Measurements from ENCODE around the gene EIF5.

The EIF5 gene

DNA sequence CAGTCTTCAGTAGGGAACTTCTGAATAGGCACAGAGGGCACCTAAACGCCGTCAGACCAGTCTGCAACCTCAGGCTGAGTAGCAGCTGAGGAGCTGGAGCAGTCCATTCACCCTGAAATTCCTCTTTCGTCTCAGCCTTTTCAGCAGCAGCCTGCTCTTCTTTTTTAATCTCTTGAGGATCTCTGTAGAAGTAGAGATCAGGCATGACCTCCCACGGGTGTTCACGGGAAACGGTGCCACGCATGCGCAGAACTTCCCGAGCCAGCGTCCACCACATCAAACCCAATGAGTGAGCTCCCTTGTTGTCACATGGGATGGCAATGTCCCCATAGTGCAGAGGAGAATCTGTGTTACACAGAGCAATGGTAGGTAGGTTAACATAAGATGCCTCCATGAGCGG, 40.1 kb downstream of the EIF5 start:
- DNase-seq: no peak

DNA sequence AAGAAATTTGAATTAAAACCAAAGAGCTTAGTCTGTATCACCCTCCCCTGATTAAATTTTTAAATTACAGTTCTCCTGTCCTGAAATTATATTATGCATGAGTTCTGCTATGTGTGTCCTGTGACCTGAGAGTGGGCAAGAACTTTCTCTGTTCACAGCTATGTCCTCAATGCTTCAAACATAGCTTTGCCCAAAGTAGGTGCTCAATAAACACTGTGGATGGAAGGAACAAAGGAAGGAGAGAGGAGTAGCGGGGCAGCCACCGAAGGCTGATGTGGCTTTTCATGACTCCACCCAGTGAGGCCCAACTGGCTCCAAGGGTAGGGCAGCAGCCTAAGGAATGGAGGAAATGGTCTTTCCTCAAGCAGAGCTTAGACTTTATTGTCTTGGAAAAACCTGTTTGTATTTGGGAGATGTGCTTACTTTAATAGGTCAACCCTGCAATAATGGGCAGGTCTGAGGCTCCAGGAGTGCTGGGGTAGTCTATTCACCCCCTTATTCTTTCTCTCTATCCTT, 43.5 kb downstream of the EIF5 start:
- no peak for DNase-seq

DNA sequence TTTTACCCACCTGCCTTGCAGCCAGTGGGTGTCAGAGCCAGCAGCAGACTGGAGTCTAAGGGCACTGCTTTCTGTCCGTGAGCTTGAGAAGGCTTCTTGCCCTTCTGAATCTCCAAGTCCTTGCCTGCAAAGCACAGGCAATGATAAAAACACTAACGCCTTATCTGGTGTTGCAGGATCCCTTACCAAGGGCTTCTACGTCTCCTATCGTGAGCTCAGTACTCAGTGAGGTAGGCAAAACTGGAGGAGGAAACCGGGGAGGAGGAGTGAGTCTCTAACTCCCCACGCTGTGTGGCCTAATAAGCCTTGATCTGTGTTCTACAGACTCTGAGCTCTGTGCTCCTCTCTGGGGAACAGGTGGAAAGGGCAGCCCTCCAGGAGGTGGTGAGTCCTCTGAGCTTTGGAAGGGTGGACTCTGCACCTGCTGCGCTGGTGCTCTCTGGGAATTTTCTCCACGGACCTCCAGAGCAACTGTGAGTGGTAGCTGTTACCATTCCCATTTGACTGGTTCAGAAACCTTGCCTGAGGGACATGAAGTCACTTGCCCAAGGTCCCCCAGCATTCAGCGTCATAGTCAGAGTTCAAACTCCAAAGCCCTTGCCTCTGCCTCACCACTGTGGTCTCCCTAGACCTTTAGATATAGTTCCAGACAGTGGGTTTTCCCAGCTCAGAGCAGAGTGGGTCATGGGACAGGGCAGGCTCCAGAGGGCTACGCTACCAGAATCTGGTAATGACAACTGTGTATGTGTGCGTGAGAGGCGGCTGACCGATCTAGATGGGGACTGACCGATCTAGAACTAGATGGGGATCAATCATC, 44.2 kb downstream of the EIF5 start:
- DNase-seq: no peak

DNA sequence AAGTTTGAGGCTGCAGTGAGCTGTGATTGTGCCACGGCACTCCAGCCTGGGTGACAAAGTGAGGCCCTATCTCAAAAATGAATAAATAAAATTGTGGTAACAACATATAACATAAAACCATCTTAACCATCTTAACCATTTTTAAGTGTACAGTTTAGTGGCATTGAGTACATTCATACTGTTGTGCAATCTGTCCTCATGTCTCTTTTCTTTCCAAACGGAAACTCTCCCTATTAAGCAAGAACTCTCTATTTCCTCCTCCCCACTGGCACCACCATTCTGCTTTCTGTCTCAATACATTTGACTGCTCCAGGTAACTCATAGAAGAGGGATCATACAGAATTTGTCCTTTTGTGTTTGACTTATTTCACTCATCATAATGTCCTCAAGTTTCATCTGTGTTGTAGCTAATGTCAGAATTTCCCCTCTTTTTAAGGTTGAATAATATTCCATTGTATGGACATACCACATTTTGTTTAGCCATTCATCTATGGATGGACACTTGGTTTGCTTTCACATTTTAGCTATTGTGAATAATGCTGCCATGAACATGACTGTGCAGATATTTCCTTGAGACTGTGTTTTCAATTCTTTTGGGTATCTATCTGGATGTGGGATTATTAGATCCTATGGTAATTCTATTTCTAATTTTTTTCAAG, 46.8 kb downstream of the EIF5 start:
- DNase-seq: no peak

DNA sequence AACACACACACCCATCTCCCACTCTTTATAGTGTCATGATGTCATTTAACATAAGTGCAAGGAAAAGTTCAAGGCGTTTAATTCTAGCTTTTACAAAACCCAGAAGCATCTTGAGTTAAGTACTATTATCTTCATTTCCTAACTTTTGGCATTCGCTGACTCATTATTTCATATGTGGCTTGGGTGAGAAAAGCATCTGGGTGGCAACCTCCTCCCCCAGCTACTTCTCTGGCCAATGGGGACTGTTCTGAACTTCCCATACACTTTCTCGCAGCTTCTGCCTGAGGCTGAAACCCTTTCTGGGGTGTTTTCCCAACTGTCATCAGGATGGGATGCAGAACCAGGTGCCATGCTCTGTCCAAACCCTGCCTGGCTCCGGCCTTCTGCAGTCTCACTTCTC, 48.3 kb downstream of the EIF5 start:
- DNase-seq: no peak

DNA sequence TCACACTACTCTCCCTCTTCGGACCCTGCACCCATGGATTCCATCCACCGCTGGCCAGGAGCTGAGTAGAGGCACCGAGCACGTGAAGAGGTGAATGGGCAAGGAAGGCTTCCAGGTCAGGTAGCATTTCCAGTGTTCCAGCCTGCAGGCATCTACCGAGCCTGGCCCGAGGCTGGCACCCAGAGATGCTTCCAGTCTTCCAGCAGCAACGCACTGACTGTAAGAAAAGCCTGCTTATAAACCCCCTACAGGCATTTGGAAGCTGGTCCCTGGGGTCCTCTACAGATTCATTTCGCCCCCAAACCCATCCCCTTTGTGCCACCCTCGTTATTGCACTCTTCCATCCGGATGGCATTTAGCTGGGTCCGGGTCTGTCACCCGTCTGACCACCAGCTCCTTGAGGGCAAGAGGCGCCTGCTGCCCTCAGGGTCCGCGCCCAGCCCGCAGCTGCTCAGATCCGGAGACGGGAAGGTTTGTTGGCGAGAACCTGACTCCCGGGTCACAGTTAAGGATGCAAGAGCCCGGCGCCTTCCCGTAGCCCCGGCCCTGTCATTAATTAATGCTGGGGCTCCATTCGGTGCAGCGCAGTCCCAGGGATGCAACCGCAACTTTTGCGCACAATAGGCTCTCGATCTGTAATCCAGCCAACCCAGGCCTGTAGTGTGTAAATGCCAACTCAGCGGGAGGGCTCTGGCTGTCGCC, 50.6 kb downstream of the EIF5 start:
- no peak for DNase-seq

DNA sequence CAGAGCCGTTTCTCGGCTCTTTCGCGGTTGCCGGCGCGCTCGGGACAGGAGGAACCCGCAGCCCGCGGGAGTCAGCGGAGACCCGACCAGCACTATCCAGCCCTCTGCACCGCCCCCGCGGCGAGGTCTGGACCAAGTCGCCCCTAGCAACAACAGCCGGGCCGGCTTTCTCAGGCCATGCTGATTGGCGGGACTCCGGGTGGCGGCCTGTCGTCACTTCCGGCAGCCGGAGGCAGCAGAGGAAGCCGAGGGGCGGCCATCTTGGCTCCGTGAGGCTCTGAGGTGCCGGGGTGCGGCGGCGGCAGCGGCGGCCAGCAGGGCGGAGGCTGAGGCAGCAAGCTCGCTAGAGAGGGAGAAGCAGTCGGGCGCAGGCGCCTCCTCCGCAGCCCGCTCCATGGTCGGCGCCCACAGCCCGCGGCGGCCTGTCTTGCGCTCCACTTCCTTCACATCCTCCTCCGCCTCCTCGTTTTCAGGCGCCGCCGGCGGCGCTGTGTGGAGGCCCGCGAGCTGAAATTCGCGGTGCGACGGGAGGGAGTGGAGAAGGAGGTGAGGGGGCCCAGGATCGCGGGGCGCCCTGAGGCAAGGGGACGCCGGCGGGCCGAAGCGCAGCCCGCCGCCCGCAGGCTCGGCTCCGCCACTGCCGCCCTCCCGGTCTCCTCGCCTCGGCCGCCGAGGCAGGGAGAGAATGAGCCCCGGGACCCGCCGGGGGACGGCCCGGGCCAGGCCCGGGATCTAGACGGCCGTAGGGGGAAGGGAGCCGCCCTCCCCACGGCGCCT, 51.3 kb downstream of the EIF5 start, which contains the start of gene MARK3:
Gene MARK3 (plus strand): TSS at position 264 of the 777 bp plus-strand sequence. CDS start 615 bp downstream, outside the sequence.
- DNase-seq: peak; percentile 91

- peak; percentile 21 for DNase-seq
Observed at GRCh38 chr14:103385929-103386712, 52.1 kb downstream of the EIF5 start.

DNA sequence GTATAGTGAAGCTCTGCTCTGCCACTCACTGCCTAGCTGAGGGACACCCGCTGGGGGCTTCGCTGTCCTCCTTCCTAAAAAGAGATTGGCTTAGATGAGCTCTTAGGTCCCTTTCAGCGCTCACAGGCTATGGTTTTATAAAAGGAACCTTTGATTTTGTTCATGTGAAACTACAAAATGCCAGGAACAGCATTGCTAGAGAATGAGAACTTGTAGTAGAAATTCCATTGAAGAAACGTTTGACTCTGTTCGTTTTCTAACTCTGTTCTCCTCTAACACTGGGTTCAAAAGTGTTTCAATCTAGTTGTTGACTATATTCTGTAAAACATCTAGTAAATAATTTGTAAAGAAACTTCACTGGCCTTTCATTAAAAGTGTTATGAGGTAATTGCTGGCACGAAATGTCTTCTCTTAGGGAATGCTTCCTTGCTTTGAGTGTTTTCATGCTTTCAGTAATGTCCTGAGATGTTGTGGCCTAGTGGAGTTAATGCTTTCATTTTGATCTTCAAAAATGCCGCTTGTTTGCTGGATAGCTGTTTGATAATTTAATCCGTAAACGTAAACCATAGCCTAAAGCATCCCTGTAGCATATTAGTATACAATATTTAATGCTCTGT, 52.8 kb downstream of the EIF5 start:
- DNase-seq: no peak

GRCh38 chr14:103388664-103389063, 54.6 kb downstream of the EIF5 start:
- DNase-seq: no peak

GRCh38 chr14:103390605-103391004, 56.6 kb downstream of the EIF5 start:
- DNase-seq: no peak

- DNase-seq: peak; percentile 52
Observed at GRCh38 chr14:103391048-103391447, 57.0 kb downstream of the EIF5 start.

DNA sequence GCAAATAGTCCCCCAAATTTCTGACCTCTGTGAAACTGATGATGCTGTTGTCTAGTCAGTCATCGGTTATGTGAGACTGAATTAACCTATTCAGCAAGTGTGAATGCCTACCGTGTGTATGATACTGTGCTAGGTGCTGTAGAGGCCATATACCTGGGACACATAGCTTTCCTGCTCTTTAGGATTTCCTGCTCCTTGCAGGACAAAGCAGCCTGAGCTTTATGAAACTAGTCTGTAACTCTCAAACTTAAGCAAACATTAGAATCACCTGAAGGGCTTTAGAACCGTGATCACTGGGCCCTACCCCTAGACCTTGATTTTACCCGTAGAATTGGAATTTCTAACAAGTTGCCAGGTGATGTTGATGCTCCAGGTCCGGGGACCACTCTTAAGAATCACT, 58.1 kb downstream of the EIF5 start:
- no peak for DNase-seq

- no peak for DNase-seq
Observed at GRCh38 chr14:103392572-103392971, 58.5 kb downstream of the EIF5 start.

DNA sequence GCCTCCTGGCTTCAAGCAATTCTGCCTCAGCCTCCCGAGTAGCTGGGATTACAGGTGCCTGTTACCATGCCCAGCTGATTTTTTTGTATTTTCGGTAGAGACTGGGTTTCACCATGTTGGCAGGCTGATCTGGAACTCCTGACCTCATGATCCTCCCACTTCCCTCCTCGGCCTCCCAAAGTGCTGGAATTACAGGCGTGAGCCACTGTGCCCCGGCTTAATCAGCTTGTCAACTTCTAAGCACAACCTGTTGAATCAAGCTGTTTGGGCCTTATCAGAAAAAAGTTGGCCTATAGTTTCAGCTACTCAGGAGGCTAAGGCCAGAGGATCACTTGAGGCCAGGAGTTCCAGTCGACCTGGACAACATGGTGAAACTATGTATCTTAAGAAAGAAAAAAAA, 59.0 kb downstream of the EIF5 start:
- DNase-seq: no peak

GRCh38 chr14:103393676-103394626, 59.9 kb downstream of the EIF5 start:
- DNase-seq: peak; percentile 25
